CD4-positive, alpha-beta T cell treated with Interleukin-10 for 1 hour (primary cell): ENCODE data around the gene ABCA4.

Experiments
- DNase-seq: peaks from one replicate; pipeline ENCODE4 v3.0.0-alpha.2; 2020

ABCA4 gene

GRCh38 chr1:94122201-94122970 lies 1.4 kb upstream of the ABCA4 start:
- no peak for DNase-seq

GRCh38 chr1:94121411-94121821 lies 468 bp upstream of the ABCA4 start:
- no peak for DNase-seq

- no peak for DNase-seq
Measured at GRCh38 chr1:94120570-94120901, 412 bp downstream of the ABCA4 start.

GRCh38 chr1:94119796-94120569 lies 965 bp downstream of the ABCA4 start:
- no peak for DNase-seq

GRCh38 chr1:94119306-94119705 lies 1.6 kb downstream of the ABCA4 start:
- DNase-seq = no peak

- no peak for DNase-seq
Measured at GRCh38 chr1:94118471-94118870, 2.5 kb downstream of the ABCA4 start.

GRCh38 chr1:94118013-94118412 lies 2.9 kb downstream of the ABCA4 start:
- DNase-seq = no peak

GRCh38 chr1:94117259-94117851 lies 3.6 kb downstream of the ABCA4 start:
- DNase-seq = no peak

GRCh38 chr1:94115900-94116436 lies 5.0 kb downstream of the ABCA4 start:
- DNase-seq = no peak

- DNase-seq = no peak
Measured at GRCh38 chr1:94115254-94115899, 5.6 kb downstream of the ABCA4 start.

- no peak for DNase-seq
Measured at GRCh38 chr1:94113589-94114226, 7.2 kb downstream of the ABCA4 start.

GRCh38 chr1:94111879-94112278 lies 9.1 kb downstream of the ABCA4 start:
- DNase-seq = no peak

- no peak for DNase-seq
Measured at GRCh38 chr1:94110946-94111740, 9.8 kb downstream of the ABCA4 start.

GRCh38 chr1:94110021-94110761 lies 10.8 kb downstream of the ABCA4 start:
- DNase-seq = no peak

- DNase-seq = no peak
Measured at GRCh38 chr1:94109478-94109877, 11.5 kb downstream of the ABCA4 start.

GRCh38 chr1:94107141-94107540 lies 13.8 kb downstream of the ABCA4 start:
- DNase-seq = no peak

- DNase-seq = no peak
Measured at GRCh38 chr1:94106716-94107115, 14.2 kb downstream of the ABCA4 start.

- DNase-seq = no peak
Measured at GRCh38 chr1:94105957-94106529, 14.9 kb downstream of the ABCA4 start.

- DNase-seq = no peak
Measured at GRCh38 chr1:94105581-94105952, 15.4 kb downstream of the ABCA4 start.

- DNase-seq = no peak
Measured at GRCh38 chr1:94104776-94105580, 16.0 kb downstream of the ABCA4 start.
